H1 (cell line): Measurements from ENCODE around the gene CACNA1C. TPM values are rescaled to one million over a fixed set of nuclear protein-coding genes. Genes with fewer than 3 reads are reported as not detected.
A peak's percentile ranks its signal among the peaks of the same experiment; 100 is the strongest.

Source experiments
- ASH2L ChIP-seq: fragments of 200-600, 300-600 bp; sonication (generic); IDR thresholded peaks from one replicate; pipeline ENCODE4 v1.7.1; 2017; ENCODE audit warnings: low read length
- CBX5 ChIP-seq: fragments of 300-800, 300-1000 bp; sonication (generic); IDR thresholded peaks from 2 replicates; pipeline ENCODE4 v1.7.1; 2016; ENCODE audit warnings: antibody characterized with exemption, low read length, low read depth
- CHD1 ChIP-seq: IDR thresholded peaks from 2 replicates; pipeline ENCODE4 v1.6.1; 2012; ENCODE audit warnings: low read depth, low read length, improper control_type of control experiment
- CTCF ChIP-seq, 3 experiments: IDR thresholded peaks; 1 replicate in 2 of 3; 2 replicates in 1 of 3; pipeline versions ENCODE4 v1.5.1 to v1.6.1; 2011; ENCODE audit warnings: low read length in 3 of 3, mild to moderate bottlenecking in 3 of 3, inconsistent platforms in 2 of 3, low read depth in 1 of 3, moderate library complexity in 1 of 3; ENCODE audit not compliant: insufficient read depth in 1 of 3; ENCODE audit errors: control extremely low read depth in 1 of 3
- EGR1 ChIP-seq: IDR thresholded peaks from 2 replicates; pipeline ENCODE4 v1.6.1; 2011; ENCODE audit warnings: low read depth, low read length, borderline replicate concordance
- JUN ChIP-seq: IDR thresholded peaks from 2 replicates; pipeline ENCODE4 v1.6.1; 2011; ENCODE audit warnings: low read depth, mild to moderate bottlenecking, improper control_type of control experiment, low read length
- JUND ChIP-seq: IDR thresholded peaks from 2 replicates; pipeline ENCODE4 v1.6.1; 2011; ENCODE audit warnings: mild to moderate bottlenecking, improper control_type of control experiment, low read length
- NRF1 ChIP-seq: IDR thresholded peaks from 2 replicates; pipeline ENCODE4 v1.6.1; 2011; ENCODE audit warnings: mild to moderate bottlenecking, low read depth, low read length, improper control_type of control experiment
- RAD21 ChIP-seq, 2 experiments: IDR thresholded peaks in 1 of 2; conservative IDR thresholded peaks in 1 of 2; 2 replicates each; pipeline ENCODE4 v1.6.1; 2011; ENCODE audit warnings: low read depth in 2 of 2, low read length in 2 of 2, improper control_type of control experiment in 1 of 2, inconsistent platforms in 1 of 2, mild to moderate bottlenecking in 1 of 2, moderate library complexity in 1 of 2
- RNF2 ChIP-seq: fragments of 200-900, 300-1000 bp; sonication (generic); IDR thresholded peaks from 2 replicates; pipeline ENCODE4 v1.7.1; 2016; ENCODE audit warnings: borderline replicate concordance, low read depth, mild to moderate bottlenecking, antibody characterized with exemption, low read length; ENCODE audit not compliant: poor library complexity, severe bottlenecking; ENCODE audit errors: missing control alignments
- SUZ12 ChIP-seq: fragments of 200-600 bp; sonication (generic); IDR thresholded peaks from 2 replicates; pipeline ENCODE4 v1.6.1; 2012; ENCODE audit warnings: mild to moderate bottlenecking, inconsistent platforms, low read length, moderate library complexity, mixed read lengths
- TCF12 ChIP-seq: IDR thresholded peaks from 2 replicates; pipeline ENCODE4 v1.6.1; 2011; ENCODE audit warnings: low read depth, mild to moderate bottlenecking, low read length
- polyA plus RNA-seq, 7 experiments: library from polyadenylated mRNA; depleted of rRNA in 3 of 7; stranded (reverse) in 5 of 7; unstranded in 2 of 7; fragments of >200 nt in 5 of 7; fragments of 200-250 nt in 2 of 7; gene quantifications; 1 replicate in 5 of 7; 2 replicates in 1 of 7; 4 replicates in 1 of 7; pipeline versions ENCODE4 v1.2.1 to v1.2.3, GENCODE V29; 2011 to 2013; ENCODE audit warnings: missing spikeins in 2 of 7, mixed read lengths in 2 of 7
- total RNA-seq: library from RNA; stranded (reverse); fragmentation: NEBNext Ultra II Directional; extraction: Animal tissue kit (Norgen Biotek cat#: 25700); gene quantifications from 2 replicates; pipeline ENCODE4 v1.2.1, GENCODE V29; 2021

The CACNA1C gene
- total and polyA plus RNA-seq, 2 of the 8 experiments (the other 6 are each of a cell fraction or from before 2014, with no cell fraction given), result 1.3 TPM

- peak in 2 of 3 experiments; percentile 22 to 27; a peak in 2 of 4 replicates for TF ChIP-seq CTCF (IDR thresholded peaks at IDR 0.05; ENCODE audit: control extremely low read depth in 1 of 3, insufficient read depth in 1 of 3, low read depth in 1 of 3, low read length in 3 of 3)
- TF ChIP-seq CBX5, result no peak
- no peak for TF ChIP-seq CHD1
- TF ChIP-seq SUZ12, result no peak
- no peak for TF ChIP-seq TCF12
- peak; percentile 26 to 50; a peak in 3 of 4 replicates for TF ChIP-seq RAD21 (IDR thresholded peaks at IDR 0.05 in 1 of 2, conservative IDR thresholded peaks at IDR 0.05 in 1 of 2; ENCODE audit: low read depth in 2 of 2, low read length in 2 of 2)
- TF ChIP-seq EGR1, result no peak
- no peak for TF ChIP-seq NRF1
- TF ChIP-seq ASH2L, result no peak
- TF ChIP-seq RNF2, result no peak
- TF ChIP-seq JUND, result no peak
- TF ChIP-seq JUN, result no peak
These were observed 177.1 kb downstream of the CACNA1C start (continued) for GRCh38 chr12:2229661-2230539.
